Thyroid gland (tissue), 4 donors: ENCODE data around the gene VWA5B1.

ENCODE experiments used
- CTCF ChIP-seq, 6 experiments: fragments of 200-600 bp in 3 of 6; fragments of 450-650 bp in 3 of 6; sonication (generic) in 3 of 6; IDR thresholded peaks; one replicate each; pipeline ENCODE4 v1.5.1; 2016 to 2019; ENCODE audit warnings: antibody characterized with exemption in 6 of 6, mild to moderate bottlenecking in 2 of 6, inconsistent platforms in 1 of 6, moderate library complexity in 1 of 6
- POLR2A ChIP-seq, 2 donors: fragments of 450-650 bp; IDR thresholded peaks; one replicate each; pipeline ENCODE4 v1.6.1; 2017; ENCODE audit warnings: antibody characterized with exemption in 2 of 2, mild to moderate bottlenecking in 2 of 2, moderate library complexity in 1 of 2

- no peak for TF ChIP-seq POLR2A (IDR thresholded peaks at IDR 0.05)
- no peak for TF ChIP-seq CTCF (IDR thresholded peaks at IDR 0.05)
These were observed 77.0 kb downstream of the VWA5B1 start for GRCh38 chr1:20367626-20368025.
